GM18951 (cell line): ENCODE results near the gene ZNF775.

ENCODE experiments used
- POLR2A ChIP-seq: IDR thresholded peaks from 4 replicates; pipeline ENCODE4 v1.6.1; 2011; ENCODE audit warnings: mild to moderate bottlenecking; ENCODE audit not compliant: insufficient read length, insufficient read depth; ENCODE audit errors: extremely low read depth
- in situ Hi-C: fragments of 300-500 bp; cut with MboI; formaldehyde crosslinking; loops from one replicate; pipeline ENCODE4 v1.12.0; 2022; ENCODE audit warnings: low sequenced_read_pairs, mixed read lengths, inconsistent platforms; ENCODE audit not compliant: unreplicated experiment

Gene ZNF775

DNA sequence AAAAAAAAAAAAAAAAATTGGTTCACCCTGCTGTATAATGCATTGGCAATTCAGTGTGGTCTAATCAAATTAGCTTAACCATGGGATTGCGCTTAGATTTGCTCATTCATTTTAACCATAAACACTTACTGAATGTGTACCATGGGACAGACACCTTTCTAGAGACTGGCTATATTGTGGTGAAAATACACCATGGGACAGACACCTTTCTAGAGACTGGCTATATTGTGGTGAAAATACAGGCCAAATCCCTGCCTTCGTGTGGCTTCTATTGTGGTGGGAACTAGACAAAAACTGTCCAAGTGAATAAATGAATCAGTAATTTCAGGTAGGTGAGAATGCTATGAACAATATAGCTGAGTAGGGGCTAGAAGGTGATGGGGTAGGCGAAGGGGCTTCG, 20.7 kb upstream of the ZNF775 start:
- in situ Hi-C loops, result no loop called here
- no peak for TF ChIP-seq POLR2A

GRCh38 chr7:150358988-150359621, 20.0 kb upstream of the ZNF775 start:
- in situ Hi-C loops, result no loop called here

DNA sequence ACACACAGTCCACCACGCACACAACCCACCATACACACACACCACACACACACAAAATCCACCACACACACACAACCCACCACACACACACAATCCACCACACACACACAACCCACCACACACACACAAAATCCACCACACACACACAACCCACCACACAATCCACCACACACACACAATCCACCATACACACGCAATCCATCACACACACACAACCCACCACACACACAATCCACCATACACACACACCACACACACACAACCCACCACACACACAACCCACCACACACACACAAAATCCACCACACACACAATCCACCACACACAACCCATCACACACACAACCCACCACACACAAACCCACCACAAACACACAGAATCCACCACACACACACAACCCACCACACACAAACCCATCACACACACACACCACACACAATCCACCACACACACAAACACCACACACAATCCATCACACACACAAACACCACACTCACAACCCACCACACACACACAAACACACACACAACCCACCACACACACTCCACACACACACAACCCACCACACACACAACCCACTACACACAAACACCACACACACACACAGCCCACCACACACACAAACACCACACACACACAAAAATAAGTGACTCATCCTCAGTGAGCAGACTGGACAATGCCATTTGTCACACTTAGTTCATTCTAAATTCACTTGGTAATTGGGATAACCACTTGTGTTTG, 19.3 kb upstream of the ZNF775 start:
- no peak for TF ChIP-seq POLR2A
- in situ Hi-C loops, result loop anchor here (5.0 kb wide), 1 partner anchor 53 kb away; no protein-coding TSS in a partner anchor

More at GRCh38 chr7:150358988-150359621, 20.0 kb upstream of the ZNF775 start:
- TF ChIP-seq POLR2A, result no peak

DNA sequence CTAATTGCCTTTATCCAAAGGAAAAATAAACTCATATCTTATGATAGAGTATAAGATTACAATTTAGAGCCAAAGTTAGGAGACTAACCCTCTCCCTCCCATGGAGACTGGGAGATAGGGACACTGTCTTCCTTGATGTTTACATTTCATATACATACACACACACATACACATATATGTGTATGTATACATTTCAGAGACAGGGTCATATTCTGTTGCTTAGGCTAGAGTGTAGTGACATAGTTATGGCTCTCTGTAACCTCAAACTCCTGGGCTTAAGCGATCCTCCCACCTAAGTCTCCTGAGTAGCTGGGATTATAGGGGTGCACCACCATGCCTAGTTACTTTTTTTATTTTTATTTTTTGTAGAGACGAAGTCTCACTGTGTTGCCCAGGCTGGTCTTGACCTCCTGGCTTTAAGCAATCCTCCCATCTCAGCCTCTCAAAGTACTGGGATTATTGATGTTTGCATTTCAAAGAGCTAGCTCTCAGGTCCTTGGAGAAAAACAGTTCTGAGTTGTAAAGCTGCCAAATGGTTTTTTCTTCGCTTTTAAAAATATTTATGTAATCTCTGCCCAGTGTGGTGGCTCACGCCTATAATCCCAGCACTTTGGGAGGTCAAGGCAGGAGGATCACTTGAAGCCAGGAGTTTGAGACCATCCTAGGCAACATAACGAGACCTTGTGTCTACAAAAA, 18.6 kb upstream of the ZNF775 start:
- TF ChIP-seq POLR2A, result no peak
- in situ Hi-C loops, result loop anchor here (5.0 kb wide), 1 partner anchor 52 kb away; no protein-coding TSS in a partner anchor

- in situ Hi-C loops, result loop anchor here (5.0 kb wide), 1 partner anchor 51 kb away; no protein-coding TSS in a partner anchor
- TF ChIP-seq POLR2A, result no peak
These were observed 17.7 kb upstream of the ZNF775 start for GRCh38 chr7:150361402-150361801.

- in situ Hi-C loops, result loop anchor here (5.0 kb wide), 1 partner anchor 50 kb away; no protein-coding TSS in a partner anchor
- no peak for TF ChIP-seq POLR2A
These were observed 17.1 kb upstream of the ZNF775 start for GRCh38 chr7:150361807-150362621.

DNA sequence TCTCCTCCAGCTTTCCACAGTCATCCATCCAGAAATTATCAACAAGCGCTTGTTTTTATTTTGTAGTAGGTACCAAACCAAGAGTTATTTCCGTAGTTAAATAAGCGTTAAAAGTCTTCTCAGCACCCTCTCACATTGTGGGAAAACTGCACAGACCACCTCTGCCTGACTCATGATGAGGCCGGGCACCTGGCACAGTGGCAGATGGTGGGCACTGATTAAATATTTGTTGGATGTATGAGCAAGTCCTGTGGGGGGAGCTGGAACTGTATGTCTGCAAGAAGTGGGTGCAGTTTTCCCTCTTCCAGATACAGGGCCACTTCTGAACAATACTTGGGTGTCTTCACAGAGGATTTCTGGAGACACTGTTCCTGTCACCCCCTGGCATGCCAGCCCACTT, 15.8 kb upstream of the ZNF775 start:
- in situ Hi-C loops, result loop anchor here (5.0 kb wide), 1 partner anchor 49 kb away; no protein-coding TSS in a partner anchor
- TF ChIP-seq POLR2A, result no peak

GRCh38 chr7:150363872-150364271, 15.3 kb upstream of the ZNF775 start:
- no peak for TF ChIP-seq POLR2A
- in situ Hi-C loops, result loop anchor here (5.0 kb wide), 1 partner anchor 48 kb away; no protein-coding TSS in a partner anchor

DNA sequence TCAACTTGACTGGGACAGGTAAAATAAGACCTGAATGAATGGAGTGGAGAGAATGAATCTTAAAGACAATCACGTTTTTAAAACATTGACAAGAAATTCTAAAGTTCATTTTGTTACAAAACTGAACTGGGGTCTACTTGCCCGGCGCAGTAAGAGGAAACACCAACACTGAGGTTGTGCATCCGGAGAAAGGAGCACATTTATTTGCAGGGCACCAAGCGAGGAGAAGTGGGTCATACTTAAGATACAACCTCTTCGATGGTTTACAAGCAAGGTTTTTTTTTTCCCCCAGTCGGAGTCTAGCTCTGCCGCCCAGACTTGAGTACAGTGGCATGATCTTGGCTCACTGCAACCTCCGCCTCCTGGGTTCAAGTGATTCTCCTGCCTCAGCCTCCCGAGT, 13.9 kb upstream of the ZNF775 start:
- in situ Hi-C loops, result no loop called here
- no peak for TF ChIP-seq POLR2A

DNA sequence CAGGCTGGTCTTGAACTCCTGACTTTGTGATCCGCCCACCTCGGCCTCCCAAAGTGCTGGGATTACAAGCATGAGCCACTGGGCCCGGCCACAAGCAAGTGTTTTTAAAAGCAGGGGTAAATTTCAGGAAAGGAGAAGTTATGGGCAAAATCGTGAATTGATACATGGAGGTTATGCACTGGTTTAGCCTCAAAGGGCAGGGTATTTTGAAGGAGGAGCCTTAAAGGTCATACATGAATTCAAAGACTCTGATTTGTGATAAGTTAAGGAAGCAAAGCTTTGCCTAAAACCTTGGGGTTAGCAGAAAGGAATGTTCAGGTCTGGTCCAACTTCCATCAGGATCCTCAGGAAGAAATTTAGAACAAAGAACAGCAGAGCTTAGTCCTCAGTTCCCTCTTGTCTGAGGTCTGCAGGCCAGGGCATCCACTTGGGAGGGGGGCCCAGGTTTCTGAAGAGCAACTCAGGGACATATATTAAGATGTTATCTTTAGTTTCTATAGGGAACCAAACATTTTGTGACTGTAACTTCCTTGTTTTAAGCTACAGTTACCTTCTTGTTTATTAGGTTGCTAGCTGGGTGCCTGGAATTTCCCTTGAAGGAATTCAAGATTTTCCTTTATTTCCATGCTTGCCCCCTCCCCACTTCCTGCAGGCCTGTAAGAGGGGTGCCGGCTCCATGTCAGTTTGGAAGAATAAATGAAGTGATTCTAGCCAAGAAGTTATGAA, 13.3 kb upstream of the ZNF775 start:
- no peak for TF ChIP-seq POLR2A
- in situ Hi-C loops, result no loop called here

DNA sequence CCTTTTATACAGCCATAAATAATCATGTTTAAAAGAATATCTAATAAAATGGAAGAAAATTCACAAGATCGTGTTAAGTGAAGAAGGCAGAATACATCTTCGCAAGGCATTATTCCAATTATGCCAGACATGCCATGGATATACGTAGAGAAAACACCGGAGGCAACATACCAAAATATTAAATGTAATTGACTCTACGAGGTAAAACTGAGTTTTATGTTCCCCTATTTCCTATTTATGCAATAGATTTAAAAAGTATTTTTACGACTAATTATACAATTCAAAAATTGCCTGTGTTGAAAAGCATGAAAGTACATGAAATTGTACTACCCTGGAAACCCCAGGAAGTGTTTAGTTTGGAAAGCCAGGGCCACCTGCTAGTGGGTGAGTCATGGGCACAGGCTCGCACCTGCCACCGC, 11.4 kb upstream of the ZNF775 start:
- TF ChIP-seq POLR2A, result no peak
- in situ Hi-C loops, result no loop called here
